Endometrial microvascular endothelial cells (primary cell): ENCODE results near the gene HAX1. TPM values are rescaled to one million over a fixed set of nuclear protein-coding genes. Genes with fewer than 3 reads are reported as not detected.
"Not testable (repeated sequence)": the region's sequence is repeated elsewhere in the genome, so short reads cannot be mapped to it uniquely, and the experiment has no call there.

Experiments
- in situ Hi-C: cut with HindIII; loops from 2 replicates; pipeline ENCODE4 v1.10.0; 2017; ENCODE audit warnings: low sequenced_read_pairs, low pct_unique_long_range_greater_than_20kb; ENCODE audit errors: inconsistent ontology term
- total RNA-seq: library from RNA; depleted of rRNA; stranded (reverse); fragments of >200 nt; gene quantifications from one replicate; pipeline ENCODE4 v1.2.3, GENCODE V29; 2015; ENCODE audit errors: inconsistent ontology term

HAX1 gene
- total RNA-seq, result 136 TPM

DNA sequence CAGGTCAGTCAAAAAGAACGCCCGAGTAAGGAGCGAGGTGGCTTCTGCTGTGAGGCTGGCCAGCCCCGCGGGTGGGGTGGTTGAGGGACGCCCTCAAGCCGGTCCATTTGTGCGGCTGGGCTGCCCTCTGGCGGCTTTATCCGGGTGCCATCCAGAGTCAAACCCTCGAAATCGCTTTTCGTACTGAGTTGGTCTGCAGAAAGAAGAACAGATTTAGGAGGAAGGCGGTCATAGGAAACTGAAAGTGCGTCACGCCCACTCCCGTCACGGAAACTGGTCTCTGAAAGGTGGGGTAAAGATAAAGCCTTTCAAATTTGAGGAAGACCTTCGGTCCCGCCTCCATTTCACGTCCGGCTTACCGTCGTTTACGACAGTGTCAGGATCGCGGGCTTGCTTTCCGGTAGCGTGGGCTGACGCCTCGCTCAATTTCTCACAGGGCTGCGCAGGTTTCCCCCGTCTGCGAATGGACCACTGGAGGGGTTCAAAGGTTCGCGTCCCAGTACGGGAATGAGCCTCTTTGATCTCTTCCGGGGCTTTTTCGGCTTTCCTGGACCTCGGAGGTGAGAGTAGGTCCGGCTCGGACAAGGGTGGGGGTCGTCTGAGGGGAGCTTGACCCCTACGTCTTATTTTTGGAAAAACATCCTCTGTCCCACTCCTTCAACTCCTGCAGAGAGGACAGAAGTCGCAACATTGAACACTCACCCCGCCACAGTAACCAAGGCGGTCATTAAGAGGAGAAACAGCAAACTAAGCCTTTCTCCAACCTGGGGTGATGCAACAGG is at the start of gene HAX1:
Gene HAX1 (plus strand): TSS at position 413 of the 782 bp plus-strand sequence. CDS start 95 bp downstream, at position 508.
- in situ Hi-C loops, result no loop called here

- in situ Hi-C loops, result no loop called here
These were observed 49.5 kb upstream of the HAX1 start for GRCh38 chr1:154222918-154223317.

DNA sequence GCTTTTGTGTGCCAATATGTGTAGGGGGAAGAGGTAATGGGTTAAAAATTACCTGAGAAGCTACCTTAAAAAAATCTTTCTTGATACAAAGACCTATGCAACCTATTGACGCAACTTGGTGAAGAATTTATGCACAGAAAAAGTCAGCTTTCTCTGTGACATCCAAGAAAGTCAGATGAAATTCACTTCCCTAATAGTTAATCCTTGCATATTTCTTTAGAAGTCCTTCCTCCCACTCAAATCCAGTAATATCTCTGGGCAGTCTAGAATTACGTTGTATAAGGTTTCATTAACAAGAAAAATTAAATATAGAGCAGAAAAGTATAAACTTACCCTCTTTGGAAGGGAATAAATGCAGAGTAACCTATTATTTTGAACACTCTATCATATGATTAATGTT is 48.8 kb upstream of the HAX1 start:
- in situ Hi-C loops, result no loop called here

DNA sequence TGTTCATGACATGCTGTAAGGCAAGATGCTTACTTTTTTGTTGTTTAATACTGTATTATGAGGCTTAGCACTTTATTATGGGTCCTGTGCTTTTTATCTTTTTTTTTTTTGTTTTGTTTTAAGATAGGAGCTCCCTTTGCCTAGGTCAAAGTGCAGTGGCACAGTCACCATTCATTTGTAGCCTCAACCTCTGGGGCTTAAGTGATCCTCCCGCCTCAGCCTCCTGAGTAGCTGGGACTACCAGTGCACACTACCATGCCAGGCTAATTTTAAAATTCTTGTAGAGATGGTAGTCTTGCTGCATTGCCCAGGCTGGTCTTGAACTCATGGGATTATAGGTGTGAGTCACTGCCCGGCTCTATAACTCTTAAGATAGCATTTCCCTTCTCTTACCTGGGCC is 47.1 kb upstream of the HAX1 start:
- in situ Hi-C loops, result no loop called here

DNA sequence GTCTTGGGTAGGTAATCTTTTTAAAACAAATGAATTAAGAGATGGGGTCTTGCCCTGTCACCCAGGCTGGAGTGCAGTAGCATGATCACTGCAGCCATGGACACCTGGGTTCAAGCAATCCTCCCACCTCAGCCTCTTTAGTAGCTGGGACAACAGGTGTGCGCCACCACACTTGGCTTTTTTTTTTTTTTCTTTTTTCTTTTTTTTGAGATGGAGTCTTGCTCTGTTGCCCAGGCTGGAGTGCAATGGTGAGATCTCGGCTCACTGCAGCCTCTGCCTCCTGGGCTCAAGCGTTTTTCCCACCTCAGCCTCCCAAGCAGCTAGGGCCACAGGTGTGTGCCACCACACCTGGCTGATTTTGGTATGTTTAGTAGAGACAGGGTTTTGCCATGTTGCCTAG is 41.3 kb upstream of the HAX1 start:
- in situ Hi-C loops, result not testable (repeated sequence)

DNA sequence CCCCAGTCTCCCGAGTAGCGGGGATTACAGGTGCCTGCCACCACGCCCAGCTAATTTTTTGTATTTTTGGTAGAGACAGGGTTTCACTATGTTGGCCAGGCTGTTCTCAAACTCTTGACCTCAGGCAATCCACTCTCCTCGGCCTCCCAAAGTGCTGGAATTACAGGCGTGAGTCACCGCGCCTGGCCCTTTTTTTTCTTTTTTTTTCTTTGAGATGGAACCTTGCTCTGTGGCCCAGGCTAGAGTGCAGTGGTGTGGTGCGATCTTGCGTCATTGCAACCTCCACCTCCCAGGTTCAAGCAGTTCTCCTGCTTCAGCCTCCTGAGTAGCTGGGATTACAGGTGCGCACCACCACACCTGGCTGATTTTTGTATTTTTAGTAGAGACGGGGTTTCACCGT is 39.3 kb upstream of the HAX1 start:
- in situ Hi-C loops, result not testable (repeated sequence)

GRCh38 chr1:154236855-154237254 is 35.6 kb upstream of the HAX1 start:
- in situ Hi-C loops, result no loop called here

DNA sequence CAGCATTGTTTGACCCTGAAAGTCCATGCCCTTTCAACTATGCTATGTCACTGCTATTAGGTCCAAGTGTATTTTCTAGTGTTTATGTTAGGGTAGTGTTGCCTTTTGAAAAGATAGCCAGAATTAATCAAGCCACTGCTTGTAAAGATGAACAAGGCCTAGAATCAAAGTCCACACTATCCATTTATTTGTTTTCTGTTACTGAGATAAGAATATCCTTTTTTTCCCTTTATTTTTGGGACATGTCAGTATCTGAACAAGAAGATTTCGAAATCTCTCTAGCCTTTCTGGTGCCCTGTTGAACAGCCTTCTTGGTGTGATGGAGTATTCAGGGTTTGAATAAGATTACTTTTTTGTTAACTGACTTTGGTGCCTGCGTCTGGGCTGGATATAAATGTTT is 35.0 kb upstream of the HAX1 start:
- in situ Hi-C loops, result no loop called here

GRCh38 chr1:154237880-154238506 is 34.4 kb upstream of the HAX1 start:
- in situ Hi-C loops, result no loop called here

- in situ Hi-C loops, result no loop called here
These were observed 32.9 kb upstream of the HAX1 start for GRCh38 chr1:154239491-154239890.

DNA sequence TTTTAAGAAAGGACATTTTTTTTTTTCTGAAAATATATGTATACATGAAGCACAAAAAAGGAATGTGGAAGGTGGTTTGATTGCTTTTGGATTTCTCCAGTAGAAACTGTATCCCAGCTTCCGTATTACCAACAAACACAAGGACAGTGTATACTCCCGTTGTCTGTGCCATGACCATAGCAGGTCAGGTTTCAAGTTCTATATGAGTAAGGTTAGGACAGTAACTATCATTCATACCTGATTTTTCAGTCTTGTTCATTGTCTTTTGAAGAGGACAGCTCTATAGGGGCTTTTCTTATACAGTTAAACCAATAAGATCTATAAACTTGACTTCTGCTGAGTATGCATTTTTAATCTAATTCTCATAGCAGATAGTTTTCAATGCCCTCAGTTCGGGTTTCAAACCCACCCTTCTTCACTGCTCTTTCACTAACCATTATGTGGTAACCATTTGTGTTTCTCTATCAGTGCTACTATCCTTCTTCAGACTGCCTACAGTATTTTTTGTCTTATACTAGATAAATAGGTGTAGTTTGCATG is 32.1 kb upstream of the HAX1 start:
- in situ Hi-C loops, result no loop called here

- in situ Hi-C loops, result no loop called here
These were observed 30.6 kb upstream of the HAX1 start for GRCh38 chr1:154241703-154242351.

DNA sequence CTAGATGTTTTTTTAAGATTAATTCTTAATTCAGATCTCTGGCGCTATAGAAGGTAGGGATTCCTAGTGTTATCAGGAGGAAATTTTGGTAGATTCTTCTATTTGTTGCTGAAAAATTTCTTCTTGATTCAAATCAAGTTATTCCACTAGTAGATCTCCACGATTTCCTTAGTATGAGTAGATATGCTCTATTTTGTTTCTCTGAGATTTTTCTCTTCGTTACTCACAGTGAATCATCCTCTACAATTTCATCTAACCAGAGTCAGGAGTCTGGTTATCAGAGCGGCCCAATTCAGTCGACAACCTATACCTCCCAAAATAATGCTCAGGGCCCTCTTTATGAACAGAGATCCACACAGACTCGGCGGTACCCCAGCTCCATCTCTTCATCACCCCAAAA is 18.8 kb upstream of the HAX1 start:
- in situ Hi-C loops, result no loop called here

DNA sequence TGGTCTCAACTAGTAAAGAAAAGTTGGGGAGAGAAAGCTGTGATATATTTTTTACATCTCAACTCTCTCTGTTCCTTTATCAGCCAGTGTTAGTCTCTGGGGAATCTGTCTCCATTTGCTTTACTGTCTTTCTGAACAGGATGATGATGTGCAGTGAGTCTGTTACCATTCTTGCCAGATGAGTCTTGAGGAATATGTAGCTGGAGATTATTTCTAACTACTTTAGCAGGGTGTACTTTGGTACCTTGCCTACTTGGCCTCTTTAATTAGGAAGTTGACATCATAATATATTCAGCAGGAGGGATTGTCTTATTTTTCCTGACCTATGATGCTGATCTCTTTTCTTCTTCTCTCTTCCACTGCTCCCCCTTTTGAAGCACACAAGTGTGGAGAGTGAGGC is 15.7 kb upstream of the HAX1 start:
- in situ Hi-C loops, result no loop called here

GRCh38 chr1:154258784-154259183 is 13.6 kb upstream of the HAX1 start:
- in situ Hi-C loops, result no loop called here

DNA sequence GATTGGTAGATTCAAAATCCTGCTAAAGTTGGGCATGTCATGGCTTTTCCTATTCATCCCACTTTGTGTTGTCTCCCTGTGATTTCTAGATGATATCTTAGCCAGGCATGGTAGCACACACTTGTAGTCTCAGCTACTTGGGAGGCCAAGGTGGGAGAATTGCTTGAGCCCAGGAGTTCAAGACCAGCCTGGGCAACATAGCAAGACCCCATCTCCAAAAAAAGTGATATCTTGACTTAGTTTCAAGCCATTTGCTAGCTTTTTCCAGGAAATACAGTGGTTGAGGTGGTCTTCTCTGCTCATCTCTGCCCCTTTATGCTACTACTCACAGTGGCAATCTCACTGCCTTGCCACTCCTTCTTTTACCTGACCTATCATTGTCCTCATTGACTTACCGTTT is 12.3 kb upstream of the HAX1 start:
- in situ Hi-C loops, result no loop called here

GRCh38 chr1:154263465-154264332 is 8.7 kb upstream of the HAX1 start:
- in situ Hi-C loops, result no loop called here

DNA sequence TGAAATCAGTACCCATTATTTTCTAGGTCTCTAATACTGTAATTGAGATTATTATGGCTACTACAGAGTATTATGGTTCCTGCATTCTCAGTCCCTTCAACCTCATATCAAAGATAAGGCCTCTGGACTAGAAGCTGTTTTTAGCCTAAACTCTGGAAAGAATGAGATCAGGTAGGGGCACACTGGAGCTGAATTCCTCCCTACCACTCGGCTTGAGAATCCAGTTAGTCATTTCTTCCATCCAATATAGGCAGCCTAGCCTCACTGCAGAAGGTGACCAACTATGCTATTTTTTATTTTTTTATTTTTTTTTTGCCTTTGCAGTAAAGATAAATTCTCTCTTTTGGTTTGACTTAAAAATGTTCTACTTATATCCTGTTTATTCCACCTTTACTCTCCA is 8.0 kb upstream of the HAX1 start:
- in situ Hi-C loops, result no loop called here

GRCh38 chr1:154265586-154265985 is 6.8 kb upstream of the HAX1 start:
- in situ Hi-C loops, result no loop called here
